Keratinocyte (primary cell): ENCODE data around the gene TMCC2.

Experiments
- CTCF ChIP-seq, 3 experiments: IDR thresholded peaks in 1 of 3; conservative IDR thresholded peaks in 1 of 3; optimal IDR thresholded peaks in 1 of 3; 2 replicates in 2 of 3; 3 replicates in 1 of 3; pipeline versions ENCODE3 to v1.5.1; 2011; ENCODE audit warnings: low read length in 3 of 3, mild to moderate bottlenecking in 3 of 3, moderate library complexity in 2 of 3, control low read depth in 1 of 3, inconsistent platforms in 1 of 3; ENCODE audit not compliant: insufficient read depth in 2 of 3; ENCODE audit errors: extremely low read depth in 1 of 3
- EZH2 ChIP-seq: IDR thresholded peaks from one replicate; pipeline ENCODE4 v1.6.1; 2012; ENCODE audit warnings: inconsistent platforms, mild to moderate bottlenecking, low read length, moderate library complexity

GRCh38 chr1:205272536-205272935 lies 44.8 kb downstream of the TMCC2 start:
- TF ChIP-seq CTCF (optimal IDR thresholded peaks at IDR 0.05 in 1 of 3, IDR thresholded peaks at IDR 0.05 in 1 of 3, conservative IDR thresholded peaks at IDR 0.05 in 1 of 3; ENCODE audit: extremely low read depth in 1 of 3, insufficient read depth in 2 of 3, low read length in 3 of 3) (no peak), EZH2 (no peak)
